ENCODE measurements around the gene HDAC7. TPM values are rescaled to one million over a fixed set of nuclear protein-coding genes. Genes with fewer than 3 reads are reported as not detected.

HDAC7 gene
- total and polyA plus RNA-seq, 2 experiments from 2014 or later: 41.3 to 60.1 TPM

DNA sequence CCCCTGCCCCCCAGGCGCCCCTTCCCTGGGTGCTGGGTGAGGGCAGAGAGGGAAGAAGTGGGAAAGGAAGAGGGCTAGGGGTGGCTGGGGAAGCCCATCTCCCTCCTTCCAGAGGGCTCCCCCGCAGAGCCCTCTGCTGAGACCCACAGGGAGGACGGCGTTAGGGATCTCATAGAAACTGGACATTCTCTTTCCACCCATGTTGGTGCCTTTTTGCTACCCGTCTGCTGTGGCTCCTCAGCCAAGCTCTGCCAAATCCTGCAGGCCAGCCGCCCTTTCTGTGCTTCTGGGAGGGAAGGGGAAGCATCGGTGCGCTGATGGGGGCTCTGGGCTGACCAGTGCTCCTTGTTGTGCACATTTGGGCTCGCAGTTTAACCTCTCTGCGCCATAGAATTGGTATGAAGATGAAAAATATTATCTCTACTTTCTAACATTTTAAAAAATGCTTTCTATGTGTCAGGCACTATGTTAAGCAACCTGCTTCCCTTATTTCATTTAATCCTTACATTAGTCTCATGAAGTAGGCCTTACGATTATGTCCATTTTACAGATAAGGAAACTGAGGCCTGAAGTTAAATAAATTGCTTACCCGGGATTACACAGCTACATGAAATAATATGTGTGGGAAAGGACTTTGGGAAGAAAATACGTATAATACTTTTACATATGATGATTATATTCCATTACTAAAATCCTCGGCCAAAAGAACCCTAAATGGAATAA is 45.7 kb downstream of the HDAC7 start:
- TF ChIP-seq EZH2phosphoT487 (IDR thresholded peaks at IDR 0.05; ENCODE audit: unreplicated experiment): no peak
- TF ChIP-seq NANOG (IDR thresholded peaks at IDR 0.05; ENCODE audit: borderline replicate concordance): no peak
- no peak for TF ChIP-seq STAT1 (IDR thresholded peaks at IDR 0.05; ENCODE audit: unreplicated experiment)
- TF ChIP-seq, protein P1, sequence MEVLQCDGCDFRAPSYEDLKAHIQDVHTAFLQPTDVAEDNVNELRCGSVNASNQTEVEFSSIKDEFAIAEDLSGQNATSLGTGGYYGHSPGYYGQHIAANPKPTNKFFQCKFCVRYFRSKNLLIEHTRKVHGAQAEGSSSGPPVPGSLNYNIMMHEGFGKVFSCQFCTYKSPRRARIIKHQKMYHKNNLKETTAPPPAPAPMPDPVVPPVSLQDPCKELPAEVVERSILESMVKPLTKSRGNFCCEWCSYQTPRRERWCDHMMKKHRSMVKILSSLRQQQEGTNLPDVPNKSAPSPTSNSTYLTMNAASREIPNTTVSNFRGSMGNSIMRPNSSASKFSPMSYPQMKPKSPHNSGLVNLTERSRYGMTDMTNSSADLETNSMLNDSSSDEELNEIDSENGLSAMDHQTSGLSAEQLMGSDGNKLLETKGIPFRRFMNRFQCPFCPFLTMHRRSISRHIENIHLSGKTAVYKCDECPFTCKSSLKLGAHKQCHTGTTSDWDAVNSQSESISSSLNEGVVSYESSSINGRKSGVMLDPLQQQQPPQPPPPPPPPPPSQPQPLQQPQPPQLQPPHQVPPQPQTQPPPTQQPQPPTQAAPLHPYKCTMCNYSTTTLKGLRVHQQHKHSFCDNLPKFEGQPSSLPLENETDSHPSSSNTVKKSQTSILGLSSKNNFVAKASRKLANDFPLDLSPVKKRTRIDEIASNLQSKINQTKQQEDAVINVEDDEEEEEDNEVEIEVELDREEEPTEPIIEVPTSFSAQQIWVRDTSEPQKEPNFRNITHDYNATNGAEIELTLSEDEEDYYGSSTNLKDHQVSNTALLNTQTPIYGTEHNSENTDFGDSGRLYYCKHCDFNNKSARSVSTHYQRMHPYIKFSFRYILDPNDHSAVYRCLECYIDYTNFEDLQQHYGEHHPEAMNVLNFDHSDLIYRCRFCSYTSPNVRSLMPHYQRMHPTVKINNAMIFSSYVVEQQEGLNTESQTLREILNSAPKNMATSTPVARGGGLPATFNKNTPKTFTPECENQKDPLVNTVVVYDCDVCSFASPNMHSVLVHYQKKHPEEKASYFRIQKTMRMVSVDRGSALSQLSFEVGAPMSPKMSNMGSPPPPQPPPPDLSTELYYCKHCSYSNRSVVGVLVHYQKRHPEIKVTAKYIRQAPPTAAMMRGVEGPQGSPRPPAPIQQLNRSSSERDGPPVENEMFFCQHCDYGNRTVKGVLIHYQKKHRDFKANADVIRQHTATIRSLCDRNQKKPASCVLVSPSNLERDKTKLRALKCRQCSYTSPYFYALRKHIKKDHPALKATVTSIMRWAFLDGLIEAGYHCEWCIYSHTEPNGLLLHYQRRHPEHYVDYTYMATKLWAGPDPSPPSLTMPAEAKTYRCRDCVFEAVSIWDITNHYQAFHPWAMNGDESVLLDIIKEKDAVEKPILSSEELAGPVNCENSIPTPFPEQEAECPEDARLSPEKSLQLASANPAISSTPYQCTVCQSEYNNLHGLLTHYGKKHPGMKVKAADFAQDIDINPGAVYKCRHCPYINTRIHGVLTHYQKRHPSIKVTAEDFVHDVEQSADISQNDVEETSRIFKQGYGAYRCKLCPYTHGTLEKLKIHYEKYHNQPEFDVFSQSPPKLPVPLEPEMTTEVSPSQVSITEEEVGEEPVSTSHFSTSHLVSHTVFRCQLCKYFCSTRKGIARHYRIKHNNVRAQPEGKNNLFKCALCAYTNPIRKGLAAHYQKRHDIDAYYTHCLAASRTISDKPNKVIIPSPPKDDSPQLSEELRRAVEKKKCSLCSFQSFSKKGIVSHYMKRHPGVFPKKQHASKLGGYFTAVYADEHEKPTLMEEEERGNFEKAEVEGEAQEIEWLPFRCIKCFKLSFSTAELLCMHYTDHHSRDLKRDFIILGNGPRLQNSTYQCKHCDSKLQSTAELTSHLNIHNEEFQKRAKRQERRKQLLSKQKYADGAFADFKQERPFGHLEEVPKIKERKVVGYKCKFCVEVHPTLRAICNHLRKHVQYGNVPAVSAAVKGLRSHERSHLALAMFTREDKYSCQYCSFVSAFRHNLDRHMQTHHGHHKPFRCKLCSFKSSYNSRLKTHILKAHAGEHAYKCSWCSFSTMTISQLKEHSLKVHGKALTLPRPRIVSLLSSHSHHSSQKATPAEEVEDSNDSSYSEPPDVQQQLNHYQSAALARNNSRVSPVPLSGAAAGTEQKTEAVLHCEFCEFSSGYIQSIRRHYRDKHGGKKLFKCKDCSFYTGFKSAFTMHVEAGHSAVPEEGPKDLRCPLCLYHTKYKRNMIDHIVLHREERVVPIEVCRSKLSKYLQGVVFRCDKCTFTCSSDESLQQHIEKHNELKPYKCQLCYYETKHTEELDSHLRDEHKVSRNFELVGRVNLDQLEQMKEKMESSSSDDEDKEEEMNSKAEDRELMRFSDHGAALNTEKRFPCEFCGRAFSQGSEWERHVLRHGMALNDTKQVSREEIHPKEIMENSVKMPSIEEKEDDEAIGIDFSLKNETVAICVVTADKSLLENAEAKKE (CRISPR knock-in tag; IDR thresholded peaks at IDR 0.05): no peak
- TF ChIP-seq, protein P2, sequence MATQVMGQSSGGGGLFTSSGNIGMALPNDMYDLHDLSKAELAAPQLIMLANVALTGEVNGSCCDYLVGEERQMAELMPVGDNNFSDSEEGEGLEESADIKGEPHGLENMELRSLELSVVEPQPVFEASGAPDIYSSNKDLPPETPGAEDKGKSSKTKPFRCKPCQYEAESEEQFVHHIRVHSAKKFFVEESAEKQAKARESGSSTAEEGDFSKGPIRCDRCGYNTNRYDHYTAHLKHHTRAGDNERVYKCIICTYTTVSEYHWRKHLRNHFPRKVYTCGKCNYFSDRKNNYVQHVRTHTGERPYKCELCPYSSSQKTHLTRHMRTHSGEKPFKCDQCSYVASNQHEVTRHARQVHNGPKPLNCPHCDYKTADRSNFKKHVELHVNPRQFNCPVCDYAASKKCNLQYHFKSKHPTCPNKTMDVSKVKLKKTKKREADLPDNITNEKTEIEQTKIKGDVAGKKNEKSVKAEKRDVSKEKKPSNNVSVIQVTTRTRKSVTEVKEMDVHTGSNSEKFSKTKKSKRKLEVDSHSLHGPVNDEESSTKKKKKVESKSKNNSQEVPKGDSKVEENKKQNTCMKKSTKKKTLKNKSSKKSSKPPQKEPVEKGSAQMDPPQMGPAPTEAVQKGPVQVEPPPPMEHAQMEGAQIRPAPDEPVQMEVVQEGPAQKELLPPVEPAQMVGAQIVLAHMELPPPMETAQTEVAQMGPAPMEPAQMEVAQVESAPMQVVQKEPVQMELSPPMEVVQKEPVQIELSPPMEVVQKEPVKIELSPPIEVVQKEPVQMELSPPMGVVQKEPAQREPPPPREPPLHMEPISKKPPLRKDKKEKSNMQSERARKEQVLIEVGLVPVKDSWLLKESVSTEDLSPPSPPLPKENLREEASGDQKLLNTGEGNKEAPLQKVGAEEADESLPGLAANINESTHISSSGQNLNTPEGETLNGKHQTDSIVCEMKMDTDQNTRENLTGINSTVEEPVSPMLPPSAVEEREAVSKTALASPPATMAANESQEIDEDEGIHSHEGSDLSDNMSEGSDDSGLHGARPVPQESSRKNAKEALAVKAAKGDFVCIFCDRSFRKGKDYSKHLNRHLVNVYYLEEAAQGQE (IDR thresholded peaks at IDR 0.05; ENCODE audit: unreplicated experiment): no peak
- no peak for TF ChIP-seq EZH2 (IDR thresholded peaks at IDR 0.05; ENCODE audit: low read depth, unreplicated experiment)
- TF ChIP-seq, protein P3, sequence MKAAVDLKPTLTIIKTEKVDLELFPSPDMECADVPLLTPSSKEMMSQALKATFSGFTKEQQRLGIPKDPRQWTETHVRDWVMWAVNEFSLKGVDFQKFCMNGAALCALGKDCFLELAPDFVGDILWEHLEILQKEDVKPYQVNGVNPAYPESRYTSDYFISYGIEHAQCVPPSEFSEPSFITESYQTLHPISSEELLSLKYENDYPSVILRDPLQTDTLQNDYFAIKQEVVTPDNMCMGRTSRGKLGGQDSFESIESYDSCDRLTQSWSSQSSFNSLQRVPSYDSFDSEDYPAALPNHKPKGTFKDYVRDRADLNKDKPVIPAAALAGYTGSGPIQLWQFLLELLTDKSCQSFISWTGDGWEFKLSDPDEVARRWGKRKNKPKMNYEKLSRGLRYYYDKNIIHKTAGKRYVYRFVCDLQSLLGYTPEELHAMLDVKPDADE (IDR thresholded peaks at IDR 0.05): no peak
- ATAC-seq (peak; percentile 29), DNase-seq (ENCODE audit: low spot score) (no peak)
- Histone ChIP-seq H3K27ac (ENCODE audit: low read depth) (no peak overlapping the region), H3K36me3 (ENCODE audit: insufficient read depth) (no peaks in the 10 kb centered on the region), H3K4me3 (peak overlapping the region; percentile 69), H2AFZ (peak overlapping the region; percentile 52), H3K4me2 (peak overlapping the region; percentile 86), H3F3A (replicated peaks; ENCODE audit: low read depth) (peaks cover 15% of the 10 kb centered on the region), H3K9me2 (ENCODE audit: insufficient read depth) (no peaks in the 10 kb centered on the region), H3K27me3 (ENCODE audit: insufficient read depth) (peaks cover 17% of the 10 kb centered on the region), H3K4me1 (ENCODE audit: insufficient read depth) (peaks cover 39% of the 10 kb centered on the region), H4K20me1 (replicated peaks; ENCODE audit: insufficient read depth) (no peaks in the 10 kb centered on the region), H3K79me2 (replicated peaks; ENCODE audit: insufficient read depth) (no peaks in the 10 kb centered on the region)
- no peak overlapping the region for H3K27ac Mint-ChIP-seq
- H3K9me3 Mint-ChIP-seq: no peaks in the 10 kb centered on the region
- H3K27me3 Mint-ChIP-seq (ENCODE audit: insufficient read depth, low read depth, poor library complexity): peaks cover 17% of the 10 kb centered on the region
- peak overlapping the region; percentile 90 for H3K4me3 Mint-ChIP-seq
- H3K4me1 Mint-ChIP-seq: peaks cover 45% of the 10 kb centered on the region
- no peaks in the 10 kb centered on the region for H3K36me3 Mint-ChIP-seq (ENCODE audit: low read depth)

Measured in GM23338 (cell line).